Activated gamma-delta T cell treated with anti-CD3 and anti-CD28 coated beads, Interleukin-2, amount 50 U/mL, for 16 hours (primary cell): ENCODE results near the gene SIRPG.
"Not testable (repeated sequence)": the region's sequence is repeated elsewhere in the genome, so short reads cannot be mapped to it uniquely, and the experiment has no call there.

Experiments
- DNase-seq: peaks from one replicate; pipeline ENCODE4 v3.0.0-alpha.2; 2020; ENCODE audit warnings: low read depth

Gene SIRPG

DNA sequence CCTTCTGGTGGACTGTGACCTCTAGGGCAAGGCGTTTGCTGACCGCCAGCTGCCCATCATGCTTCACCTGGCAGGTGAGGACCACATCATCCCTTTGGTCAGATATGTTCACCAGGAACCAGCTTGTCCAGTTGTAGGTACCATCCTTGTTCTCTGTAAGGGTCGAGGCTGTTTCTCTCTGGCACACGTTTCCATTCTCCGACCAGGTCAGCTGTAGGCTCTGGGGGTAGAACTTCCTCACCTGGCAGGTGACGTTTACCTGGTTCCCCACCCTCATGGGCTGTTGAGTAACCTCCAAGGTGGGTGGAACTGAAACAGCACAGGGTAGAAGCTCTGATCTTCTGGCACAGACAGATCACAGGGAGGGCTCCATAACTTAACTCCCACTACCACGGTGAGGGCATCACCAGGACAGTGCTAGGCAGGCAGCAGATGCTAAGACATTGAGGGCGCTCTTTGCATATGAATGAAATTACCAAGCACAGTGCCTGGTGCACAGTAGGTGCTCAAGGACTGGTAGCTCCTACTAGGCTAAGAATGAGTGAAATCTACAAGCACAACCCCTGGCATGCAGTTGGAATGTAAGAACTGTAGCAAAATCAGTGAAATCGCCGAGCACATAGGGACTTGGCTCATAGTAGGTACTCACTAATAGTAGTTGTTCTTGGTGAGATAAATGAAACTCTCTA is 22.1 kb downstream of the SIRPG start:
- DNase-seq = no peak

DNA sequence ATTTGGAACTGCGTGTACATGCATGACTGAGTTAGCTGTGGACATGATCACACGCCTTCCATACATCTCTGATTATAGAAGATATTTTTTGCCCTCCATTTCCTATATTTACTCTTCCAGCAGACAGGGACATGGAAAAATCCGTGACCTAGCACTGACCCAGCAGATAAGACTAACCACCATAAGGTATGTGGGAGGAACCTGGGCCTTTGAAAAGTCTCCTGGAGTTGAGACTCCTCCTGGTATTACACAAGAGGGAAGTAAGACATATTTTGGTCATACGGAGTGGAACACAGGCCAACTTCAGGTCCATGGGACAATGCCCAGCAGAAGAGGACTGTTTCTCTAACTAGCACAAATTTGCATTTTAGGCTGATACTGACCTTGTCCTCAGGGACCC is 24.0 kb downstream of the SIRPG start:
- DNase-seq = no peak

DNA sequence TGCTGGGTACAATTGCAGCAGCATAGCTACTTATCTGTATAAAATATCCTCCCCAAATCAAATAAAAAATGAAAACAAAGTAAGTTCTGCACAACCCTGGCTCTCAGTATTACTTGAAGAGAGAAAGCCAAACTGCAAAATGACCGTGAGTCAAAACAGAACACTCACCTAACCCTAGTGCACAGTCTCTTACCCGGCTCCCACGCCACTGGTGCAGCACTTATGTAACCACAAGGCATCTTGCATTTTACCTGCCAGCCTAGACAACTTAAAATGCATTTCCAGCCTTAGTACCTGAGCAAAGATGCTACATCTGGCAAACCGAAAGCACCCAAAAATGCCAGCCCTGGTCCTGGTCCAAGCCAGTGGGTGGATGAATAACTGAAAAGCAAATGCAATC is 25.4 kb downstream of the SIRPG start:
- no peak for DNase-seq

DNA sequence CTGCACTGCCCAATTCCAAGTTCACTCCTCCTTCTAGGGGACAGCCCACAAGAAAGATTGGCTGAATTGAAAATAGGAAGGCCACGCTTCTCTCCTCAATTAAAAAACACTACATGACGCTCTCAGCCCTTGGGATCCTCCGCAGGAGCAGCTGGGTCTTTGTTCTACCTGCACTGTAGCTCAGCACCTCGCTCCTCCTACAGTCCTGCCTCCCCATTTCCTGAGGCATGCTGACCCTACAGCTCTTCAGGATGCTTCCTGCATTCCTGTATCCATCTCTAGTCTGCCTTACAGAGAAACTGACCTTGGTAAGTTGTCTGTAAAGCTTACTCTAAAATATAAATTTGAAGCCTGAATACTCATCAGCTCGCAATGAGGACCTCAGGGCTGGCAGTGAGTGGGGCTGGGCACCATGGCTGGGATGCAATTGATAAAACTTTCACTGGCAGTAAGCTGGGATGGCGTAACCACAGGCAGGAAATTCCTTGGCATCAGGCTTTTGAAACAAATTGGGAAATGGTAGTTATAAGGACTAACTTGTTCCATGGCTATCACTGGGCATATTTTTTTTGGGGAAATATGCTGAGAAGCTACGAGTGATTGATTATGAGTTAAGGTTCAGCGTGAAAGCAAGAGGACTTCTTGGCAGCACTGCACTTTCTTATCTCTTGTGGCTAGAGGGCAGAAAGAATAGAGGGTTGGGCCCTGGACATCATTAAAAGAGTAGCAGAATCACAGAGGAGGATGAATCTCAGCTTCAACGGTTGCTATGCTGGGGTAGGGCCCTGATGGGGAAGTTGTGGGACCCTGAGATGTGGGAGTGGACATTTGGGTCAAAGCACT is 26.0 kb downstream of the SIRPG start:
- DNase-seq = no peak

DNA sequence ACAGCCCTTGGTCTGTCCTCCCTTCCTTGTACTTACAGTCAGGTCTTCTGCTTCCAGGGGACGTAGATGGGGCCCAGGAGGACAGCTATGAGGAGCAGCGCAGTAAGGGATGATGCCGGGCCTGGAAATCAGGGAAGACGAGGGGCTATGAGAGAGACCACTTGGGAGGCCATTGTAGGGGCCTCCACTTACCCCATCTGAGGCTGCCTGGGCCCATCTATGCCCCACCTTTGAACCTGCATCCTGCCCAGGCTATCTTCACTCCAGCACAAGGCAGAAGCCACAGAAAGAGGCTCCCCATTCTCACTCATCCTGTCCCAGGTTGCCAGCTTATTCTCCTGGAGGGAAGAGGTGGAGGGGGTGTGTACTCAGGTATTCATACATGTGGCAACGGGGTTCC is 27.4 kb downstream of the SIRPG start:
- DNase-seq = no peak

DNA sequence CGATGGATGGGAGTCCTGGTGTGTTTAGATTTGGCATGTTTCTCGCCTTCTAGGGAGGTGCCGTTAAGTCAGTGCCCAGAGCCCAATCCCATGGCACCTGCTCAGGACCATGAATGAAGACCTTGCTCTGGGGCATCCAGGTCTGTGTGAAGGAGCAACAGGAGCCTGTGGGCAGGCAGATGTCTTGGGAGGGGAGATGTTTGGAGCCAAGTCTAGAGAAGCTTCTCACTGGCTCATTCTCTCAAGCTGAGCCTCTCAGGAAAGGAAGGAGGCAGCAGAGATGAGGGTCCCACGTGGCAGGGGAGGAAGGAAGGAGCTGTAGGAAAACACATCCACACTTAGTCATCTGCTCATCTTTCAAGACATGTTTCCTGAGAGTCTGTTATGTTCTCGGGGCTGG is 28.3 kb downstream of the SIRPG start:
- no peak for DNase-seq

DNA sequence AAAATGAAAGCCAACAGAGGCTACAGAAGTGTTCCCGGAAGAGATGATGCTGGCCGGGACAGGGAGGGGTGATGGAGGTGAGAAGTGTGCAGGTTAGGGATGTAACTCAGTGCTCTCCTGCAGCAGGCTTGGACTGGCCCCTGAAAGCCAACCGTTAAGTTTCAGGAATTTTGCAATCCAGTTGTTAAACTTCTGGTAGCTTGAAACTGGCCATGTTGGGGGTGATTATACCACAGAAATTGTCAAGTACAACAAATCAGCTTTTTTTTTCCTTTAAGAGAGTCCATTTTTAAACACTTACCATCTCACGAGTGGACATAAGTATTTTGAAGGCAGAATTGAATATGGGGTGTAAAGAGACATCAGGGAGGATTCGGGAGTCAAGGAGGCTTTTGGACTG is 29.0 kb downstream of the SIRPG start:
- DNase-seq = no peak

DNA sequence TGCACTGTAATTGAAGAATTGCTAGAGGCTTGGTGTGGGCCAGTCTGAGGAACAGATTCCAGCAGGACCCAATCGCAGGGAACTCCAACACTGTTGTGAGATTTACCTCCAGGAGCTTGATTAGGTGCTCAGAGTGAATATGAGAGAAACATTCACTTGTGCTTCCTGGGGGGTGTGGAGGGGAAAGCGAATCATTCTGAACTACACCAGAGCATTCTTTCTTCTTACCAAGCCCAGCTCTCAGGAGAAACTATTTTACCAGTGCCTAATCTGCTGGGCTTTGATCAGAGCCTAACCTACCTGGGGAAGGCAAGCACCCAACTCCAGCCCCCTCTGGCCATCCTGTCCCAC is 30.4 kb downstream of the SIRPG start:
- DNase-seq = no peak

DNA sequence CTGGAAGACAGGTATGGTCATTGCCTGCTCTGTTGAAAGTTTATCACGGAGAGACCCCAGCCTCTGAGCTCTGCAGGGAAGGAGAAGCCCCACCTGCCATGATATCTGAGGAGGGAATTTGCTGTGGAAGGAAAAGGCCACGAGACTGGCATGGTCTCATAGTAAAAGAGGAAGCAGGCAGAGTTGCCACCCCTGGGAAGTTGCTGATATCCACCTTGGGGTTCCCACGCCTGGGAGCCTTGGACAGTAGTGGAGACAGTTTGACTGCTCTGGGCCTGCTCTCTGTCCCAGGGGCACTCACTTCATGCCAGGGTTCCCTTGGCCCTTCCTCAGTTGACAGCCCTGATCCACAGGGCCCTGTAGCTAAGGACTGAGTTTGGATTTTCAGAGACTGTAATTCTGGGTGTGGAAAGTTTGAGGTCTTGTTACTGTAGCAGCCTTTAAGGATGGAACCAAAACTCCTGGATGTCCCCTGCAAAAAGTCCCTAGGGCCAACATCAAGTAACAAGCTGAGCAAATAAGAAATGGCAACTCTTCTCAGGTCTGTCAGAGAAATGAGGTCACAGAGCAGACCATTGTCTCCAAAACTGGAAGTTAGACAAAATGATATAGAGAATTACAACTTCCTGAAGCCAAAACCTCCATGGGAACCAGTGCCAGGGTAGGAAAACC is 30.9 kb downstream of the SIRPG start:
- DNase-seq = no peak

DNA sequence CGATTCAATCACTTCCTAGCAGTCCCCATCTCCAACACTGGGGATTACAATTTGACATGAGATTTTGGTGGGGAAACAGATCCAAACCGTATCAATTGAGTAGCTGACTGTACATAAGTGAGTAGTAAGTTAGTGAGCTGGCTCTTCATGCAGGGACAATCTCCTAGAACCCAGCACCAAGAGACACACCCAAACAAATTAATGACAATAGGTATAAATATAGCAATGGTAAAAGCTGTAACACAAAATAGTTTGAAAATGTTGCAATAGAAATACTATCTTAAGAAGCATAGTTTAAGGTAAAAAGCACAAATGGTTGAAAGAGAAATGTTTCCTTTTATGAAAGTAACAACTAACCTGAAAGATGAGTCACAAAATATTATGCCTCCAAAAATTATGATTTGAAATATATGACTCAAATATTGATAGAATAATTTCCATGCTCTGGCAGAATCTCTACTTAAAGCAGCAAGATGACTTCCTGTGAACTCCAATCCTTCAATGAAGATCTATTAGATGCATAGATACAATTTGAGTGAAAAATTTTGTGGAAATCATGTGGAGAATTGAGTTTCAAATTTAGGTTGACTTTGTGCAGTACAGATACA is 32.4 kb downstream of the SIRPG start:
- no peak for DNase-seq

DNA sequence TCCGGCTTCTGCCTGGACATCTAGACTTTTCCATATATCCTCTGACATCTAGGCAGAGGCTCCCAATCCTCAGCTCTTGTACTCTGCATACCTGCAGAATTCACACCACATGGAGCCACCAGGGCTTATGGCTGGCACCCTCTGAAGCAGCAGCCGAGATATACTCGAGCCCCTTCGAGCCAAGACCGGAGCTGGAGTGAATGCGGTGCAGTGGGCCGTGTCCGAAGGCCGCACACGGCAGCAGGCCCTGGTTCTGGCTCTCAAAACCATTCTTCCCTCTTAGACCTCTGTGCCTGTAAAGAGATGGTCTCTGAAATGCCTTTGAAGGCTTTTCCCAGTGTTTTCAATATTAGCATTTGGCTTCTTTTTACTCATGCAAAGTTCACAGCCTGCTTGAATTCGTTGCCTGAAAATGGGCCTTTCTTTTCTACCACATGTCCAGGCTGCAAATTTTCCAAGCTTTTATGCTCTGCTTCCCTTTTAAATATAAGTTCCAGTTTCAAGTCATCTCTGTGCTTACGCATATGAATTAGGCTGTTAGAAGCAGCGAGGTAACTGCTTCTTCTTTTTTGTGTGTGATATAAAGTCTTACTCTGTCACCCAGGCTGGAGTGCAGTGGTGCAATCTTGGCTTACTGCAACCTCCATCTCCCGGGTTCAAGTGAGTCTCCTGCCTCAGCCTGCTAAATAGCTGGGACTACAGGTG is 33.9 kb downstream of the SIRPG start:
- no peak for DNase-seq

DNA sequence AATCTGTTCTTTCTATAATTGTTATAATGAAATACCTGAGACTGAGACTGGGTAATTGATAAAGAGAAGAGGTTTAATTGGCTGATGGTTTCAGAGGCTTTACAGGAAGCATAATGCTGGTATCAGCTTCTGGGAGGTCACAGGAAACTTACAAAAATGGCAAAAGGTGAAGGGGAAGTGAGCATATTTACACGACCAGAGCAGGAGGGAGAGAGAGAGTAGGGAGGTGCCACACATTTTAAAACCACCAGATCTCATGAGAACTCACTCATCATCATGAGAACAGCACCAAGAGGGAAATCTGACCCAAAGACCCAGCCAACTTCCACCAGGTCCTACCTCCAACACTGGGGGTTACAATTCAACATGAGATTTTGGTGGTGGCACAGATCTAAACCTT is 35.1 kb downstream of the SIRPG start:
- DNase-seq = no peak

DNA sequence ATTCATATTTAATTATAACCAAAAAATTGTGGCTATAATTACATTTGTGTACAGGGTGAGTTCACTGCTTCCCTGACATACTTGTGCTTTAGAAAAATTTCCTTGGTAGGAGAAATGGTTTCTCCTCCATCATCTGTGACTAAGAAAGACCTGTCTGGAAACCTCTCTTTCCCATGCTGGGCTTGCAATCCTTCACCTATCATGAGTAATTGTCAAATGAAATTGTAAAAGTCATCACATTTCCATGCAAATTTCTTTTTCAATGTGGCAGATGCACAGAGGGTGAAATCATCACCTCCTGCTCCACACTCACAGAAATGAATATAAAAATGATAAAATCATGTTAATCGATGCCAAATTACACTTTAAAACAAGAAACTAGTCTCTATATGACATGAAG is 36.3 kb downstream of the SIRPG start:
- DNase-seq = no peak

DNA sequence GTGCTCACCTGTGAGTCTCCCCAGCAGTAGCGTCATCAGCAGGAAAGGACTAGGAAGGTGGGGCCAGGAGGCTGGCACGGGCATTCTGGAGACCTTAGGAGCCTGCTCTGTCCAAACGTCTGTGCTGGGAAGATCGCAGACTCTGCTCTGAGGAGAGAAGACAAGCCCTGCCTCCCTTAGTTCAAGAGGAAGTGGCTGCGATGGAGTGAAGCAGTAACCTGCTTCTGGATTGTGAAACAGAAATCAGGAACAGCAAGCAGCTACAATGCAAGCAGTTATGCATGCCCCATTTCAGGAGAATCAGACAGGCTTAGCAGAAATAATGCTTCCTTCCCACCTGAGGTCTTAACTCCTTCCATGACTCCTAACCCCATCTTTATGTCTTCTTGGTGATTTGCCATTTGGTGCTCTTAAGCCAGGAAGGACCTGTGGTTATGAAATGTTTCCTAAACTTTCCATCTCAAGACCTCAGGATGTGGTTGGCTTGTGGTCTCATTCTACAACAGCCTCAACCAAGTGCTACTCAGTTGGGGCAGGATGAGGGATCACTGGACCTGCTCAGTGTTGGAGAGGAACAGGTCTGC is 37.6 kb downstream of the SIRPG start, which contains the start of gene SIRPB1:
Gene SIRPB1 (minus strand): TSS at position 149 of the 584 bp plus-strand sequence. CDS start 65 bp downstream, at position 84.
- DNase-seq = no peak

DNA sequence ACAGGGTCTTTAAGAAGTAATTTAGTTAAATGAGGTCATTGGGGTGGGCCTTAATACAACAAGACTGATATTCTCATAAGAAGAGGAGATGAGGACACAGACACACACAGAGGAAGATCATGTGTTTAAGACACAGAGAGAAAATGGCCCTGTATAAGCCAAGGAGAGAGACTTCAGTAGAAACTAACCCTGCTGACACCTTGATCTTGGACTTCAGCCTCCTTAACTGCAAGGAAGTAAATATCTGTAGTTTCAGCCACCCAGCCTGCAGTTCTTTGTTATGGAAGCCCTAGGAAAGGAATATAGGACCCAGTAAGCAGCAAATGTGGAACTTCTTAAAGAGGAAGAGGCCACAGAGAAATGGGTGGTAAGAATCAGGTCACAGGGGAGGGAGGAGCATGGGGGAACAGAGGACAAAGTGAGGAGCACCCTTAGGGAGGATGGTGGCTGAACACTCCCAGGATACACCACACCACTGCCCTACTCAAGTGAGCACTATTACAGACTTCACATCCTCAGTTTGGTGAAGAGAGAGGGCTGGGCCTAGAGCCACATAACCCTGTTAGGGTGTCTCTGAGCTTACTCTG is 38.5 kb downstream of the SIRPG start:
- no peak for DNase-seq

DNA sequence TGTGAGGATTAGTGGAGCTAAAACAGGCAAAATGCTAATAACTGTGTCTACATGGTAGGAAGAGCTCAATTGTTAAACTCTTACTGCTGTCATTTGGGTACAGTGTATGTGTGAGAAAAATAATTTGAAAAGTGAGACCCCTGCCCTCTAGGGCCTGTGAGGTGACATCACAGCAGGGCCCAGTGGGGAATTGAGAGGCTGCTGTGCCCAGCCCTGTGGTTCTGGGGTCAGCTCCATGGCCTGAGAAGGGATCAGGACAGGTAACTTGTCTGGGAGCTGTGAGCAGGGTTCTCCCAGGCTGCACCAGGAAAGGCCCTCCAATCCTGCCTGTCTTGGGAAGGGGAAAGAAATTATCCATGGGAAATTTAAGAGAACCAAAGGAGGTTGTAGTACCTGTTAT is 39.1 kb downstream of the SIRPG start:
- no peak for DNase-seq

DNA sequence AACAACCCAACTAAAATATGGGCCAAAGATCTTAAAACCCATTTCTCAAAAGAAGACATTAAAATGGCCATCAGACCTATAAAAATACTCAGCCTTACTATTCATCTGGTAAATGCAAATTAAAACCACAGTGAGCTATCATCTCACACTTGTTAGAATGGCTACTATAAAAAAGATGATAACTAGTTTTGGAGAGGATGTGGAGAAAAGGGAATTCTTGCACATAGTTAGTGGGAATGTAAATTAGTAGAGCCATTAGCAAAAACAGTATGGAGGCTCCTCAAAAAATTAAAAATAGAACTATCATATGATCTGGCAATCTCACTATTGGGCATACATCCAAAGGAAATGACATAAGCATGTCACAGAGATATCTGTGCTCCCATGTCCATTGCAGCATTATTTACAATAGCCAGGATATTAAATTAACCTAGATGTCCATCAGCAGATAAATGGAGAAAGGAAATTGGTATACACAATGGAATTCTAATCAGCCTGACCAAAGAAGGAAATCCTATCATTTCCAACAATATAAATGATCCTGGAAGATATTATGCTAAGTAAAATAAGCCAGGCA is 40.6 kb downstream of the SIRPG start:
- DNase-seq = no peak

DNA sequence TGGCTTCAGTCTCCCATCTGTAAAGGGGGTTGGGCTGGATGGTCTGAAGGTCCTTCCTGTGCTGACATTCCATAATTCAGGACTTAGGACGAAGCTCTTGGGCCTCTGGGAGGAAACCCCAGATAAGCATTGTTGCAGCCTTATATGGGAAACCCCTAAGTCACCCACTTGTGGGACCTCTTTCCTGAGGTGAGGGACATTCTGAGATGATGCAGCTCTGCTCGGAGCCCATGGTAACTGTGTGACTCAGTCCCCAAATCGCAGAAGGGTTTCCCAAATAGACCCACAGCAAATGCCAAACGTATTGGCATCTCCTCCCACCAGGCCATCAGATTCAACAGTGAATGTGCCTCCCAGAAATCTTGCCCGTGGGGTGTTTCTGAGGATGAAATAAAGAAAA is 47.2 kb downstream of the SIRPG start:
- DNase-seq = not testable (repeated sequence)

DNA sequence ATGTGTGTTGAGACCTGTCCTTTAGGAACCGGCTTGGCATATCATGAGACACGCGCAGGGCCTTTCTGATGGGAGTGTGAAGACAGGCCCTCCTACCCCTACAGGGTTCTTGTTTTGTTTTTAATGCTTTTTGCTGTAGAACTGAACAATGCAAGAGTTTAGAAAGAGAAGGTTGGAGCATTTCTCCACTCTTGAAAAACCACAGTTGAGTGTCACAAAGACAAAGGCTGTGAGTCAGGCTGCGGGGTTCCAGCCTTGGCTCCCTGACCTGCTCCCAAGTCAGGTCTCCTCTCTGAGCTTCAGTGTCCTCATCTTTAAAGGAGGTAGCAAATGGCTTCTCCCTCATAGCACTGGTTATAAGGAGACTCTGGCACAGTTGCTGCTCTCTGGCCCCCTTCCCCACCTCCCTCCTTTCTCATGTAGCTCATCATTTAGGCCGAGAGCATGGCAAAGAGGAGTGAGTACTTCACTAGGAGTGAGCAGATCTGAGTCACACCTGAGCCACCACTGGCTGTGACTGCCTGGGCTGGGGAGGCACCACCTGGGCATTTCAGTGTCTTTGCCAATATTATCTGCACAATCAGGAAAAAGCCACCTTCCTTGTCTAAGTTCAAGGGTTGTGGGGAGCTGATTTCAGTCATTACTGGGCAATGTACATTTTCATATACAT is 48.8 kb downstream of the SIRPG start:
- not testable (repeated sequence) for DNase-seq

DNA sequence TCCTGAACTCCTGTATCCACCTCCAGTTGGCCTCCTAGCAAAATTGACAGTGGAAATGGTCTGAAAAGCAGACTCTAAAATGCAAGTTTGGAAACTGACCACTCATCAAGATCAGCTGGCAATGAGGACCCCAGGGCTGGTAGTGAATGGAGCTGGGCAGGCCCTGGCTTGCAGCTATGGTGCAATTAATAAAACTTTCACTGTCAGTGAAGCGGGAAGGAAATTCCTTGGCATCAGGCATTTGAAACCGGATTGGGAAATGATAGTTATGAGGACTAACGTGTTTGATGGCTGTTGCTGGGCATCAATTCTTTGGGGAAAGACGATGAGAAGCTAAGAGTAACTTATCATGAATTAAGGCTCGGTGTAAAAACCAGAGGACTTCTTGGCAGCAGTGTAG is 56.8 kb downstream of the SIRPG start:
- DNase-seq = no peak
